Esophagus squamous epithelium (tissue), 4 donors: ENCODE measurements around the gene CFAP74.

Source experiments
- CTCF ChIP-seq, 6 experiments: fragments of 450-650 bp in 4 of 6; fragments of 200-600 bp in 2 of 6; sonication (generic) in 2 of 6; IDR thresholded peaks; one replicate each; pipeline ENCODE4 v1.5.1; 2016 to 2019; ENCODE audit warnings: antibody characterized with exemption in 6 of 6, mild to moderate bottlenecking in 4 of 6, moderate library complexity in 4 of 6
- POLR2A ChIP-seq, 4 donors: fragments of 450-650 bp; IDR thresholded peaks; one replicate each; pipeline ENCODE4 v1.6.1; 2017; ENCODE audit warnings: antibody characterized with exemption in 4 of 4, mild to moderate bottlenecking in 4 of 4, moderate library complexity in 3 of 4

GRCh38 chr1:1969953-1970716, 33.5 kb downstream of the CFAP74 start:
- TF ChIP-seq CTCF (IDR thresholded peaks at IDR 0.05): no peak
- no peak for TF ChIP-seq POLR2A (IDR thresholded peaks at IDR 0.05)
